Left kidney (tissue), 2 donors: Measurements from ENCODE around the gene KIF7. TPM values are rescaled to one million over a fixed set of nuclear protein-coding genes. Genes with fewer than 3 reads are reported as not detected.
"Not testable (repeated sequence)": the region's sequence is repeated elsewhere in the genome, so short reads cannot be mapped to it uniquely, and the experiment has no call there.

Experiments
- DNase-seq: peaks from one replicate; pipeline ENCODE4 v3.0.0-alpha.2; 2013
- polyA plus RNA-seq: library from polyadenylated mRNA; unstranded; fragments of 120-200 nt; gene quantifications from one replicate; pipeline ENCODE4 v1.2.1, GENCODE V29; 2013; ENCODE audit not compliant: insufficient read length

KIF7 gene
- polyA plus RNA-seq, 1 donor: 13.7 TPM

DNA sequence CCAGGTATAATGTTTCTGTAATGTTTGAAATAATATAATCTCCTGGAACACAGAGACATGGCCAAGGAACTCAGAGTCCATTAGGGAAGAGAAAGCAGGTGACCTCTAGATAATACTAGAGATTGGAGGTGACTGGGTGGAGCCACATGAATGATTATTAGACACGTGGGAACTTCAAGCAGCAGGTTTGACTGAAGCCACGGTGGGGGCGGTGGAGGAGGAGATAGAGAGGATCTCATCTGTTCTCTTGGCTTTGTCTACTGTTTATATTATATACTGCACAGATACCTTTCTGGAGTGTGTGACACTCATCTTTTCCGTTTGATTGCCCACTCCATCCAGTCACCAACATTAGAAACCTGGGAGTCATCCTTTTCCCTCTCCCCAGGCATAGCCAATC, 33.7 kb downstream of the KIF7 start:
- DNase-seq: no peak

- DNase-seq: no peak
These were observed 39.0 kb downstream of the KIF7 start for GRCh38 chr15:89616228-89616627.

DNA sequence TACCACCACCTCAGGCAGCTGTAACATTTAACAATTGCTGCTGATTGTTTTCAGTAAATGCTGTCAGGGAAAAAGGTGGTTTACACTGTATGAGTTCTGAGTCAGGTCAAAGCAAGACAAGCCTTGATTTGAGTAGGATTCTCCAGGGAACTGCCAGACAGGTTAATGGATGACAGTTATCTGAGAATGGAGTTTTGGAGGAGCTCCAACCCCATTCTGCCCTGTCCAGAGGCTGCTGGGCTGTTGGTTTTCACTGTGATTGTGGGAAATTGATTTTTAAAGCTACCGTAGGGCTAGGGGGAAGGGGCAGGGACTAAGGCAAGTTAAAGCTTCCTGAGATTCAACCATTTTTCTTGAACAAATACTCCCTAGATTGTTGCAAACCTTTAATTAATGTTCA, 40.1 kb downstream of the KIF7 start:
- DNase-seq: no peak

- DNase-seq: no peak
These were observed 41.1 kb downstream of the KIF7 start for GRCh38 chr15:89614164-89614563.

DNA sequence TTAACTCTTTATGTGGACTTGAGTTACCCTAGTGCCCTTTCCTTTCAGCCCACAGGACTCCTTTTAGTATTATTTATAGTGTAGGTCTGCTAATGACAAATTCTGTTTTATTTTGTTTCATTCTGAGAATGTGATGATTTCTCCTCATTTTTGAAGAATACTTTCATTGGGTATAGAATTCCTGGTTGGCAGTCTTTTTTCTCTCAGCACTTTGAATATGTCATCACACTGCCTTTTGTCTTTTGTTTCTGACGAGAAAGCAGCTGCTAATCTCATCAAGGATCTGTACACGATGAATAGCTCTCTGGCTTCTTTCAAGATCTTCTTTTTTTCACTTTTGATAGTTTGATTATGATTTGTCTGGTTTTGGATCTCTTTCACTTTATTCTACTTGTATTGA, 42.2 kb downstream of the KIF7 start:
- DNase-seq: no peak

GRCh38 chr15:89611317-89611716, 44.0 kb downstream of the KIF7 start:
- DNase-seq: no peak

GRCh38 chr15:89599021-89599420, 56.2 kb downstream of the KIF7 start:
- no peak for DNase-seq

DNA sequence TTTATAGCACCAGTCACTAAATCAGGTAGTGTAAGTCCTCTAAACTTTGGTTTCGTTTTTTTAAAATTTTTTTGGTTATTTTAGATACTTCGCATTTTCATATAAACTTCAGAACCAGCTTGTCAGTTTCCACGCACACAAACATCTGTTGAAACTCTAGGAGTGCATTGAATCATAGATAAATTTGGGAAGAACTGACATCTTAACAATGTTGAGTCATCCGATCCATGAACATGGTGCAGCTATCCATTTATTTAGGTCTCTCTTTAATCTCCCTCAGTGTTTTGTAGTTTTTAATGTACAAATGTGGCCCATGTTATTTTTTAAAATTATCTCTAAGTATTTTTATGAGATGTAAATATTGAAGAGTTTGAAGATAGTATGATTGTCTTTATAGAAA, 62.2 kb downstream of the KIF7 start:
- DNase-seq: no peak

DNA sequence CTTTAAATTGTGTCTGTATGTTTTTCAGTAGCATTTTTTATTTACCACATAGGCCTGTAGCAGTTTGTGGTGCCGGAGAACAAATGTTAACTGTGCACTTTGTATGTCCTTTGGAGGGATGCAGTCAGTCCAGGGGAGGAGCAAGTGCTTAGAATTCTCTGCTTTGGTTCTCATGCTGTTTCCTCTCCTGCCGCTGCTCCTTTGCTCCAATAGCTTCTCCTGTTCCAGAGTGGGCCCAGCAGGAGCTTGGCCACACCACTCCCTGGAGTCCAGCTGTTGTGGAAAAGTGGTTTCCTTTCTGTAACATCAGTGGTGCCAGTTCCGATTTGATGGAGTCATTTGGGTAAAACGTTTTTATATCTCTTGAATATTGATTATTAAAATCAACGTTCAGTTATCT, 63.4 kb downstream of the KIF7 start:
- no peak for DNase-seq

GRCh38 chr15:89587955-89588354, 67.3 kb downstream of the KIF7 start:
- no peak for DNase-seq

DNA sequence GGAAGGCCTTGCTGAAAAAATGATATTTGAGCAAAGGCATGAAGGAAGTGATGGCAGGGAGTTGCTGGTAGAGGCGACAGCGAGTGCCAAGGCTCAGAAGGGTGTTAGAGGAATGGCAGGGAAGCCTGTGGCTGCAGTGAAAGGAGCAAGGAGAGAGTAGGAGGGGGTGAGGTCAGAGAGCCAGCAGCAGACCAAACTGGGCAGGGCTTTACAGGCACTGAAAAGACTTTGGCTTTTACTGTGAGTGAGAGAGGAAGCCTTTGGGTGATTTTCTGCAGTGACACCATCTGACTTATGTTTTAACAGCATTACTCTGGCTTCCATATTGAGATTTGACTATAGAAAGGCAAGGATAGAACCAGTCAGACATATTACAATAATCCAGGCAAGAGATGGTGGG, 68.6 kb downstream of the KIF7 start:
- DNase-seq: no peak

DNA sequence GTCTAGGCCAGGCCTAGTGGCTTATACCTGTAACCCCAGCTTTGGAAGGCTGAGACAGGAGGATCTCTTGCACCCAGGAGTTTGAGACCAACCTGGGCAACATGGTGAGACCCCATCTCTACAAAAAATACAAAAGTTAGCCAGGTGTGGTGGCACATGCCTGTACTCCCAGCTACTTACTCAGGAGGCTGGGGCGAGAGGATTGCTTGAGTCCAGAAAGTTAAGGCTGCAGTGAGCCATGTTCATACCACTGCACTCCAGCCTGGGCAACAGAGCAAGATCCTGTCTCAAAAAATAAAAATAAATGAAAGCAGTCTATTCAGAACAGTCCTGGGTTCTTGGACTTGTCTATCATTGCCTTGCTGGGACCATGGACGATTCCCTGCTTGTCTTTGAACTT, 74.5 kb downstream of the KIF7 start:
- DNase-seq: not testable (repeated sequence)

- DNase-seq: no peak
These were observed 77.1 kb downstream of the KIF7 start for GRCh38 chr15:89578146-89578545.

Other genes starting within 250 kb of the KIF7 start
- gene RHCG, start 158.9 kb downstream of the KIF7 start, polyA plus RNA-seq: 1.9 TPM
- 17.9 TPM for gene TICRR, start 80.0 kb downstream of the KIF7 start, polyA plus RNA-seq
- 1.4 TPM for gene PLIN1, start 23.9 kb upstream of the KIF7 start, polyA plus RNA-seq
- 24.4 TPM for gene PEX11A, start 35.3 kb upstream of the KIF7 start, polyA plus RNA-seq
- gene WDR93, start 35.3 kb upstream of the KIF7 start, polyA plus RNA-seq: 3.7 TPM
- 0.52 TPM for gene MESP1, start 95.8 kb upstream of the KIF7 start, polyA plus RNA-seq
- 0.45 TPM for gene MESP2, start 120.9 kb upstream of the KIF7 start, polyA plus RNA-seq
- 135 TPM for gene ANPEP, start 159.4 kb upstream of the KIF7 start, polyA plus RNA-seq
- gene AP3S2, start 238.5 kb upstream of the KIF7 start, polyA plus RNA-seq: 49.1 TPM